ENCODE results near the gene CEND1.

Gene CEND1

GRCh38 chr11:803770-804598 is 14.1 kb upstream of the CEND1 start:
- Histone ChIP-seq H3K9ac (ENCODE audit: low read length) (peak overlapping the region; percentile 71), H3K4me3 (ENCODE audit: low read length) (peak overlapping the region; percentile 22), H3K27me3 (ENCODE audit: control insufficient read depth, insufficient read depth, low read length) (no peaks in the 10 kb centered on the region), H3K9me3 (ENCODE audit: control insufficient read depth, low read length) (no peaks in the 10 kb centered on the region), H3K4me1 (ENCODE audit: control insufficient read depth, insufficient read depth, low read length) (peaks cover 21% of the 10 kb centered on the region), H3K36me3 (ENCODE audit: control insufficient read depth, insufficient read depth, low read length) (no peaks in the 10 kb centered on the region)

- H3K4me3 ChIP-seq (ENCODE audit: low read length): no peak overlapping the region
- H3K27me3 ChIP-seq (ENCODE audit: control insufficient read depth, insufficient read depth, low read length): no peaks in the 10 kb centered on the region
- peak overlapping the region; percentile 39 for H3K9ac ChIP-seq (ENCODE audit: low read length)
- peaks cover 16% of the 10 kb centered on the region for H3K4me1 ChIP-seq (ENCODE audit: control insufficient read depth, insufficient read depth, low read length)
- no peaks in the 10 kb centered on the region for H3K36me3 ChIP-seq (ENCODE audit: control insufficient read depth, insufficient read depth, low read length)
- H3K9me3 ChIP-seq (ENCODE audit: control insufficient read depth, low read length): no peaks in the 10 kb centered on the region
Observed at GRCh38 chr11:803467-803742, 13.5 kb upstream of the CEND1 start.

- Histone ChIP-seq H3K27me3 (ENCODE audit: control insufficient read depth, insufficient read depth, low read length) (no peaks in the 10 kb centered on the region), H3K9me3 (ENCODE audit: control insufficient read depth, low read length) (no peaks in the 10 kb centered on the region), H3K9ac (ENCODE audit: low read length) (no peak overlapping the region), H3K36me3 (ENCODE audit: control insufficient read depth, insufficient read depth, low read length) (no peaks in the 10 kb centered on the region), H3K4me3 (ENCODE audit: low read length) (no peak overlapping the region), H3K4me1 (ENCODE audit: control insufficient read depth, insufficient read depth, low read length) (peaks cover 16% of the 10 kb centered on the region)
Observed at GRCh38 chr11:802693-803466, 13.0 kb upstream of the CEND1 start.

GRCh38 chr11:802018-802617 is 12.2 kb upstream of the CEND1 start:
- Histone ChIP-seq H3K27me3 (ENCODE audit: control insufficient read depth, insufficient read depth, low read length) (no peaks in the 10 kb centered on the region), H3K9me3 (ENCODE audit: control insufficient read depth, low read length) (no peaks in the 10 kb centered on the region), H3K36me3 (ENCODE audit: control insufficient read depth, insufficient read depth, low read length) (no peaks in the 10 kb centered on the region), H3K9ac (ENCODE audit: low read length) (no peak overlapping the region), H3K4me3 (ENCODE audit: low read length) (no peak overlapping the region), H3K4me1 (ENCODE audit: control insufficient read depth, insufficient read depth, low read length) (peaks cover 22% of the 10 kb centered on the region)

GRCh38 chr11:801097-801780 is 11.3 kb upstream of the CEND1 start:
- no peak overlapping the region for H3K4me3 ChIP-seq (ENCODE audit: low read length)
- no peaks in the 10 kb centered on the region for H3K36me3 ChIP-seq (ENCODE audit: control insufficient read depth, insufficient read depth, low read length)
- H3K9me3 ChIP-seq (ENCODE audit: control insufficient read depth, low read length): no peaks in the 10 kb centered on the region
- peaks cover 30% of the 10 kb centered on the region for H3K4me1 ChIP-seq (ENCODE audit: control insufficient read depth, insufficient read depth, low read length)
- no peak overlapping the region for H3K9ac ChIP-seq (ENCODE audit: low read length)
- H3K27me3 ChIP-seq (ENCODE audit: control insufficient read depth, insufficient read depth, low read length): no peaks in the 10 kb centered on the region

GRCh38 chr11:800473-800872 is 10.6 kb upstream of the CEND1 start:
- Histone ChIP-seq H3K4me3 (ENCODE audit: low read length) (no peak overlapping the region), H3K27me3 (ENCODE audit: control insufficient read depth, insufficient read depth, low read length) (no peaks in the 10 kb centered on the region), H3K36me3 (ENCODE audit: control insufficient read depth, insufficient read depth, low read length) (no peaks in the 10 kb centered on the region), H3K9me3 (ENCODE audit: control insufficient read depth, low read length) (no peaks in the 10 kb centered on the region), H3K9ac (ENCODE audit: low read length) (no peak overlapping the region), H3K4me1 (ENCODE audit: control insufficient read depth, insufficient read depth, low read length) (peaks cover 34% of the 10 kb centered on the region)

GRCh38 chr11:799641-800316 is 9.9 kb upstream of the CEND1 start:
- Histone ChIP-seq H3K9me3 (ENCODE audit: control insufficient read depth, low read length) (no peaks in the 10 kb centered on the region), H3K4me1 (ENCODE audit: control insufficient read depth, insufficient read depth, low read length) (peaks cover 41% of the 10 kb centered on the region), H3K27me3 (ENCODE audit: control insufficient read depth, insufficient read depth, low read length) (no peaks in the 10 kb centered on the region)

GRCh38 chr11:798093-798713 is 8.3 kb upstream of the CEND1 start, which contains the start of gene SLC25A22:
SLC25A22 (minus strand) TSS chr11:798281; CDS start chr11:795006, 3,275 bp downstream.
- no peaks in the 10 kb centered on the region for H3K36me3 ChIP-seq (ENCODE audit: control insufficient read depth, insufficient read depth, low read length)
- no peaks in the 10 kb centered on the region for H3K9me3 ChIP-seq (ENCODE audit: control insufficient read depth, low read length)
- H3K9ac ChIP-seq (ENCODE audit: low read length): peak within 1 kb of the TSS; percentile 65
- no peaks in the 10 kb centered on the region for H3K27me3 ChIP-seq (ENCODE audit: control insufficient read depth, insufficient read depth, low read length)
- peak within 1 kb of the TSS; percentile 35 for H3K4me3 ChIP-seq (ENCODE audit: low read length)
- peaks cover 29% of the 10 kb centered on the region for H3K4me1 ChIP-seq (ENCODE audit: control insufficient read depth, insufficient read depth, low read length)

More at GRCh38 chr11:799641-800316, 9.9 kb upstream of the CEND1 start:
- H3K9ac ChIP-seq (ENCODE audit: low read length): no peak overlapping the region
- no peak overlapping the region for H3K4me3 ChIP-seq (ENCODE audit: low read length)
- no peaks in the 10 kb centered on the region for H3K36me3 ChIP-seq (ENCODE audit: control insufficient read depth, insufficient read depth, low read length)

- Histone ChIP-seq H3K4me3 (ENCODE audit: low read length) (peak overlapping the region; percentile 35), H3K9ac (ENCODE audit: low read length) (peak overlapping the region; percentile 65), H3K9me3 (ENCODE audit: control insufficient read depth, low read length) (no peaks in the 10 kb centered on the region), H3K27me3 (ENCODE audit: control insufficient read depth, insufficient read depth, low read length) (no peaks in the 10 kb centered on the region), H3K36me3 (ENCODE audit: control insufficient read depth, insufficient read depth, low read length) (no peaks in the 10 kb centered on the region), H3K4me1 (ENCODE audit: control insufficient read depth, insufficient read depth, low read length) (peaks cover 29% of the 10 kb centered on the region)
Observed at GRCh38 chr11:797296-798092, 7.6 kb upstream of the CEND1 start.

GRCh38 chr11:796565-797295 is 6.8 kb upstream of the CEND1 start:
- no peaks in the 10 kb centered on the region for H3K27me3 ChIP-seq (ENCODE audit: control insufficient read depth, insufficient read depth, low read length)
- H3K9me3 ChIP-seq (ENCODE audit: control insufficient read depth, low read length): no peaks in the 10 kb centered on the region
- H3K4me1 ChIP-seq (ENCODE audit: control insufficient read depth, insufficient read depth, low read length): peaks cover 29% of the 10 kb centered on the region
- H3K36me3 ChIP-seq (ENCODE audit: control insufficient read depth, insufficient read depth, low read length): no peaks in the 10 kb centered on the region
- peak overlapping the region; percentile 65 for H3K9ac ChIP-seq (ENCODE audit: low read length)
- H3K4me3 ChIP-seq (ENCODE audit: low read length): peak overlapping the region; percentile 73

All from mucosa of stomach (tissue), 1 donor.